Pancreas (tissue), 10 donors: ENCODE measurements around the gene RAB30. TPM values are rescaled to one million over a fixed set of nuclear protein-coding genes. Genes with fewer than 3 reads are reported as not detected.

Experiments used
- ATAC-seq, 4 donors: fragments of 200-7000 bp; cut with Tn5 transposase; one replicate each; pipeline versions ENCODE4 v1.8.0 to v1.9.1; 2020; ENCODE audit warnings: mild to moderate bottlenecking in 4 of 4, moderate library complexity in 4 of 4
- DNase-seq, 6 donors: peaks; one replicate each; pipeline ENCODE4 v3.0.0-alpha.2; 2020
- FAIRE-seq: peaks from 2 replicates; lab custom pipeline; 2012; peaks lifted over from hg19 to GRCh38; lab: Jason Lieb, UNC
- H3K27ac ChIP-seq, 4 donors: fragments of 200-600 bp; sonication (generic); 1 replicate in 3 of 4; 2 replicates in 1 of 4; pipeline versions ENCODE4 v1.5.0 to v1.8.0; 2020
- H3K27me3 ChIP-seq, 4 donors: fragments of 200-600 bp; one replicate each; pipeline ENCODE4 v1.8.0; 2021
- H3K36me3 ChIP-seq, 3 donors: fragments of 200-600 bp; sonication (generic) in 1 of 3; one replicate each; pipeline versions ENCODE4 v1.5.0 to v1.8.0; 2020 to 2021
- H3K4me1 ChIP-seq, 3 donors: fragments of 200-600 bp; one replicate each; pipeline ENCODE4 v1.8.0; 2021
- H3K4me3 ChIP-seq, 4 donors: fragments of 200-600 bp; sonication (generic) in 2 of 4; one replicate each; pipeline versions ENCODE4 v1.5.0 to v1.8.0; 2020 to 2021
- H3K9me3 ChIP-seq, 4 donors: fragments of 200-600 bp; one replicate each; pipeline ENCODE4 v1.8.0; 2021
- CTCF ChIP-seq, 4 donors: fragments of 200-600 bp; sonication (generic) in 3 of 4; IDR thresholded peaks; one replicate each; pipeline versions ENCODE4 v1.5.0 to v1.8.0; 2021; ENCODE audit warnings: antibody characterized with exemption in 4 of 4
- WGBS, 2 donors: extraction: QIAGEN DNeasy Blood & Tissue Kit; methylation state at CpG; one replicate each; pipeline ENCODE4 v1.1.7; 2013; 5-methylcytosine and 5-hydroxymethylcytosine counted together
- intact Hi-C, 3 donors: fragments of 100-400 bp; cut with DNase I; formaldehyde crosslinking; loops; one replicate each; pipeline versions ENCODE4 v1.11.1 to v1.14.2; 2022
- polyA plus RNA-seq, 2 donors: library from polyadenylated mRNA; stranded (reverse); fragments of 200-250 nt; gene quantifications; one replicate each; pipeline ENCODE4 v1.2.3, GENCODE V29; 2013
- total RNA-seq, 6 donors: library from RNA; stranded (reverse); fragmentation: NEBNext Ultra II Directional in 4 of 6; extraction: Animal tissue kit (Norgen Biotek cat#: 25700) in 4 of 6; gene quantifications; one replicate each; pipeline versions ENCODE4 v1.2.1 to v1.2.4, GENCODE V29; 2021 to 2023
- donor health status: healthy with polysubstance abuse.
- donor health status: DM: no; HTN: no; CAD: no; lungs with moderate emphysema.
- donor health status: DM: no; HTN: no; CAD: no.
- donor health status: control.
- donor health status: control.
- donor health status: Bipolar disorder and iron deficiency.
- donor health status: DM: yes; HTN: yes; CAD: no.
- donor health status: DM: no; HTN: no; CAD: no.
- donor health status: DM: no; HTN: no; CAD: no.
- donor health status: DM: yes; HTN: yes; CAD: no.

The RAB30 gene
- total and polyA plus RNA-seq, 8 donors, result 1.0 to 6.7 (median 4.9) TPM

GRCh38 chr11:83068568-83068967 is 3.1 kb downstream of the RAB30 start:
- no peaks in the 10 kb centered on the region for H3K9me3 ChIP-seq
- no peaks in the 10 kb centered on the region for H3K27me3 ChIP-seq
- ATAC-seq, result no peak
- no peak for FAIRE-seq
- DNase-seq, result no peak
- H3K4me1 ChIP-seq, result peaks cover 0 to 17% (median 9%) of the 10 kb centered on the region in 3 donors
- no peak overlapping the region for H3K27ac ChIP-seq
- TF ChIP-seq CTCF (IDR thresholded peaks at IDR 0.05), result no peak
- no peaks in the 10 kb centered on the region for H3K36me3 ChIP-seq
- 84 to 88% methylated on average over 1 of the region's 1 CpG for WGBS, 2 donors
- no peak overlapping the region for H3K4me3 ChIP-seq
- intact Hi-C loops, result no loop called here

- ATAC-seq, result no peak
- Histone ChIP-seq H3K9me3 (no peaks in the 10 kb centered on the region), H3K36me3 (no peaks in the 10 kb centered on the region), H3K4me3 (no peak overlapping the region), H3K27me3 (no peaks in the 10 kb centered on the region), H3K4me1 (peaks cover 0 to 12% (median 0%) of the 10 kb centered on the region in 3 donors), H3K27ac (no peak overlapping the region)
- no peak for DNase-seq
- 78 to 79% methylated on average over 3 of the region's 3 CpGs for WGBS, 2 donors
- no peak for TF ChIP-seq CTCF (IDR thresholded peaks at IDR 0.05)
- intact Hi-C loops, result no loop called here
- no peak for FAIRE-seq
Observed at GRCh38 chr11:83064011-83064410, 7.7 kb downstream of the RAB30 start.

GRCh38 chr11:83063073-83063754 is 8.5 kb downstream of the RAB30 start:
- WGBS, 2 donors, result 56 to 63% methylated on average over 7 of the region's 7 CpGs

GRCh38 chr11:83061883-83062282 is 9.8 kb downstream of the RAB30 start:
- no peaks in the 10 kb centered on the region for H3K9me3 ChIP-seq
- no peak for ATAC-seq
- TF ChIP-seq CTCF (IDR thresholded peaks at IDR 0.05), result no peak
- DNase-seq, result no peak
- H3K27me3 ChIP-seq, result no peaks in the 10 kb centered on the region
- no peak overlapping the region for H3K27ac ChIP-seq
- no peak overlapping the region for H3K4me3 ChIP-seq
- no peaks in the 10 kb centered on the region for H3K36me3 ChIP-seq
- 86 to 93% methylated on average over 4 of the region's 4 CpGs for WGBS, 2 donors
- intact Hi-C loops, result no loop called here
- FAIRE-seq, result no peak
- H3K4me1 ChIP-seq, result peaks cover 0 to 12% (median 0%) of the 10 kb centered on the region in 3 donors

More at GRCh38 chr11:83063073-83063754, 8.5 kb downstream of the RAB30 start:
- H3K4me3 ChIP-seq, result no peak overlapping the region
- H3K27me3 ChIP-seq, result no peaks in the 10 kb centered on the region
- H3K36me3 ChIP-seq, result no peaks in the 10 kb centered on the region
- ATAC-seq (peak in 3 of 4 donors; percentile 29 to 80 (median 60)), DNase-seq (no peak), FAIRE-seq (no peak)
- intact Hi-C loops, result no loop called here
- H3K27ac ChIP-seq, result no peak overlapping the region
- no peak for TF ChIP-seq CTCF (IDR thresholded peaks at IDR 0.05)
- H3K9me3 ChIP-seq, result no peaks in the 10 kb centered on the region
- H3K4me1 ChIP-seq, result peaks cover 0 to 12% (median 0%) of the 10 kb centered on the region in 3 donors

GRCh38 chr11:83060965-83061364 is 10.7 kb downstream of the RAB30 start:
- H3K4me3 ChIP-seq, result no peak overlapping the region
- DNase-seq, result no peak
- no peak for ATAC-seq
- no peaks in the 10 kb centered on the region for H3K9me3 ChIP-seq
- no peak for FAIRE-seq
- no peak overlapping the region for H3K27ac ChIP-seq
- H3K27me3 ChIP-seq, result no peaks in the 10 kb centered on the region
- no peak for TF ChIP-seq CTCF (IDR thresholded peaks at IDR 0.05)
- WGBS, 2 donors, result 92 to 93% methylated on average over 3 of the region's 3 CpGs
- H3K36me3 ChIP-seq, result no peaks in the 10 kb centered on the region
- H3K4me1 ChIP-seq, result peaks cover 0 to 12% (median 0%) of the 10 kb centered on the region in 3 donors
- intact Hi-C loops, result no loop called here
